ENCODE results near the gene EPB41L3. TPM values are rescaled to one million over a fixed set of nuclear protein-coding genes. Genes with fewer than 3 reads are reported as not detected.

EPB41L3 gene
- total RNA-seq, 1 experiment from 2014 or later, result 16.1 TPM

DNA sequence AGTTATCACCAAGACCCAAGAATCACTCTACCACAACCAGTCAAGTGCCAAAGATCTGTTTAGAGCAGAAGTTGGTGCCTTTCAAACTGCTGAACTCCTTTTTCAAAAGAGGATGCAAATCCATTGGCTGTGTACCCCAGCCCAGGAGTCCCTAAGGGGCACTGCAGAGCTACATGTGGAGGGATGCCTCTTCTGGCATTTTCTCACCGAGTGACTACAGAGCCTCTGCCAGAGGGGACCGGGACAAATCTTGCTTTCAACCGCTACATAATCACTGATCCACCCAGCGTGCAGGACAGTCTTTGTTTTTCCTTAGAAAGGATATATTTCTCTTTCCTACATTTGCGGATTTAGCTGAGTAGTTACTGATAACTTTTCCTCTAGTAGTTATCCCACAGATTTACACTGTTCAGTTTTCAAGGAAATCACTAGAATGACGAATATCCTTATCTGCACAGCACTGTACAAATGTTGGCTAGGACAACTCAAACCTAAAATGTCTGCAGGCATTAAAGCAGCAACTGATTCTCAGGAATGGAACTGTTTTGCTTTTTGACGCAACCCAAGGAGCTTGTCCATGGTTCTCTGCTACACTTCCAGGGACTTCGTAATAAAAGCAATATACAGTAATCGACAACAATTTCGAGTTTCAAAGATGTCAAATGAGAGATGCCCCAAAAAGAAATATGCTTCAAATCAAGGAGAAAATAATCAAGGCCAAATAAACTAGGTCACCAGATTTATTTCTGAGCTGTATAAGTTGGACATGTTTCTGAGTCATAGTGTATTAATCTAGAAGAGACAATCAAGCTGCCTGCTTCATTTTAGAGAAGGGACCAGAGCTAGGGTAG, 24.1 kb downstream of the EPB41L3 start:
- no peaks in the 10 kb centered on the region for H3K79me2 ChIP-seq (ENCODE audit: insufficient read depth, low read length)
- no peak overlapping the region for H2BK120ac ChIP-seq (ENCODE audit: low read depth, low read length, poor library complexity, severe bottlenecking)
- H3K27me3 Mint-ChIP-seq (ENCODE audit: low read depth), result no peaks in the 10 kb centered on the region; the same call in 1 of the 2 replicates
- no peak overlapping the region for H3K4me3 Mint-ChIP-seq
- no peak overlapping the region for H3K14ac ChIP-seq (ENCODE audit: insufficient read depth, low read length)
- no peaks in the 10 kb centered on the region for H3K9me3 ChIP-seq (ENCODE audit: control insufficient read depth, low read depth, low read length)
- H3K4ac ChIP-seq (ENCODE audit: low read depth, low read length), result no peak overlapping the region
- peaks cover 9 to 13% of the 10 kb centered on the region in 2 experiments; a peak in 3 of 4 replicates for H3K4me1 Mint-ChIP-seq
- no peak overlapping the region for H2BK20ac ChIP-seq (ENCODE audit: low read depth, low read length, poor library complexity, severe bottlenecking)
- H3K9ac ChIP-seq (ENCODE audit: extremely low read depth, insufficient read length, low read length), result no peak overlapping the region
- H3K27me3 ChIP-seq (ENCODE audit: insufficient read depth, low read length), result no peaks in the 10 kb centered on the region
- no peaks in the 10 kb centered on the region for H4K20me1 ChIP-seq (ENCODE audit: control insufficient read depth, insufficient read depth, insufficient read length)
- no peak overlapping the region for H2BK5ac ChIP-seq (ENCODE audit: insufficient read length, low read length)
- WGBS (ENCODE audit: extremely low coverage, insufficient read length, low lambda C conversion rate), result no CpG with 5 or more reads among the region's 10 CpGs
- H3K4me1 ChIP-seq (ENCODE audit: insufficient read depth, low read length), result no peaks in the 10 kb centered on the region
- no peaks in the 10 kb centered on the region; a peak in 1 of 7 replicates for H3K36me3 Mint-ChIP-seq (ENCODE audit: insufficient read depth in 1 of 3, low read depth in 3 of 3)
- no peaks in the 10 kb centered on the region for H3K9me3 Mint-ChIP-seq
- TF ChIP-seq, protein P1, sequence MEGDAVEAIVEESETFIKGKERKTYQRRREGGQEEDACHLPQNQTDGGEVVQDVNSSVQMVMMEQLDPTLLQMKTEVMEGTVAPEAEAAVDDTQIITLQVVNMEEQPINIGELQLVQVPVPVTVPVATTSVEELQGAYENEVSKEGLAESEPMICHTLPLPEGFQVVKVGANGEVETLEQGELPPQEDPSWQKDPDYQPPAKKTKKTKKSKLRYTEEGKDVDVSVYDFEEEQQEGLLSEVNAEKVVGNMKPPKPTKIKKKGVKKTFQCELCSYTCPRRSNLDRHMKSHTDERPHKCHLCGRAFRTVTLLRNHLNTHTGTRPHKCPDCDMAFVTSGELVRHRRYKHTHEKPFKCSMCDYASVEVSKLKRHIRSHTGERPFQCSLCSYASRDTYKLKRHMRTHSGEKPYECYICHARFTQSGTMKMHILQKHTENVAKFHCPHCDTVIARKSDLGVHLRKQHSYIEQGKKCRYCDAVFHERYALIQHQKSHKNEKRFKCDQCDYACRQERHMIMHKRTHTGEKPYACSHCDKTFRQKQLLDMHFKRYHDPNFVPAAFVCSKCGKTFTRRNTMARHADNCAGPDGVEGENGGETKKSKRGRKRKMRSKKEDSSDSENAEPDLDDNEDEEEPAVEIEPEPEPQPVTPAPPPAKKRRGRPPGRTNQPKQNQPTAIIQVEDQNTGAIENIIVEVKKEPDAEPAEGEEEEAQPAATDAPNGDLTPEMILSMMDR (conservative IDR thresholded peaks at IDR 0.05), result no peak
- H3K27ac Mint-ChIP-seq, result no peak overlapping the region; a peak in 1 of 7 replicates
- H2AFZ ChIP-seq (ENCODE audit: low read length), result no peak overlapping the region
- no peak overlapping the region for H2BK15ac ChIP-seq (ENCODE audit: low read depth, low read length)
- H2BK12ac ChIP-seq (ENCODE audit: insufficient read length, low read depth, low read length), result no peak overlapping the region
- no peak overlapping the region for H3K23ac ChIP-seq (ENCODE audit: insufficient read length, low read depth, low read length)
- H3K4me2 ChIP-seq (ENCODE audit: insufficient read depth, insufficient read length, low read length), result no peak overlapping the region
- H3K56ac ChIP-seq (ENCODE audit: insufficient read length, low read depth, low read length), result no peak overlapping the region
- H4K5ac ChIP-seq (ENCODE audit: insufficient read length, low read depth, low read length), result no peak overlapping the region
- H2AK5ac ChIP-seq (ENCODE audit: insufficient read length, low read length), result no peak overlapping the region
- H3K27ac ChIP-seq (ENCODE audit: insufficient read length, low read depth, low read length), result no peak overlapping the region
- no peak overlapping the region for H3K18ac ChIP-seq (ENCODE audit: insufficient read length, low read depth, low read length)
- no peaks in the 10 kb centered on the region for H3K79me1 ChIP-seq (ENCODE audit: insufficient read depth, low read depth, low read length, poor library complexity, severe bottlenecking)
- no peak overlapping the region for H4K91ac ChIP-seq (ENCODE audit: insufficient read length, low read depth, low read length)
- no peaks in the 10 kb centered on the region for H3K23me2 ChIP-seq (ENCODE audit: insufficient read length, low read depth, low read length, poor library complexity, severe bottlenecking)
- no peak for DNase-seq
- H4K8ac ChIP-seq (replicated peaks; ENCODE audit: insufficient read length, low read depth, low read length), result no peak overlapping the region
- H3T11ph ChIP-seq (ENCODE audit: low read length), result no peak overlapping the region

Measured in H9 (cell line).